DOHH2 (cell line): ENCODE data around the gene C1orf122.

Source experiments
- H3F3A ChIP-seq: fragments of 200-600 bp; sonication (generic), shearing (Covaris generic); 2 replicates; pipeline ENCODE4 v1.6.0; 2016; ENCODE audit warnings: antibody characterized with exemption, mild to moderate bottlenecking; ENCODE audit not compliant: control insufficient read depth, insufficient read depth
- H3K27ac ChIP-seq: fragments of 200-600 bp; sonication (generic); 2 replicates; pipeline ENCODE4 v1.5.1; 2014; ENCODE audit warnings: low read depth, mild to moderate bottlenecking, low read length, moderate library complexity
- H3K27me3 ChIP-seq: fragments of 200-600 bp; sonication (generic); 2 replicates; pipeline ENCODE4 v1.6.1; 2014; ENCODE audit warnings: mild to moderate bottlenecking, low read length, mixed read lengths; ENCODE audit not compliant: control insufficient read depth
- H3K36me3 ChIP-seq: fragments of 200-600 bp; sonication (generic); 2 replicates; pipeline ENCODE4 v1.6.1; 2014; ENCODE audit warnings: mild to moderate bottlenecking, low read length, moderate library complexity, mixed read lengths; ENCODE audit not compliant: control insufficient read depth
- H3K4me1 ChIP-seq: fragments of 200-600 bp; sonication (generic); 2 replicates; pipeline ENCODE4 v1.6.1; 2014; ENCODE audit warnings: mild to moderate bottlenecking, low read length, mixed read lengths; ENCODE audit not compliant: control insufficient read depth
- H3K4me2 ChIP-seq: fragments of 200-600 bp; sonication (generic); 2 replicates; pipeline ENCODE4 v1.6.0; 2014; ENCODE audit warnings: mild to moderate bottlenecking, low read length, moderate library complexity
- H3K4me3 ChIP-seq: fragments of 200-600 bp; sonication (generic); 2 replicates; pipeline ENCODE4 v1.5.1; 2014; ENCODE audit warnings: mild to moderate bottlenecking, low read length, mixed read lengths
- H3K79me2 ChIP-seq: fragments of 200-600 bp; sonication (generic); 2 replicates; pipeline ENCODE4 v1.6.1; 2014; ENCODE audit warnings: mild to moderate bottlenecking, low read length, mixed read lengths; ENCODE audit not compliant: control insufficient read depth
- H3K9me2 ChIP-seq: fragments of 200-600 bp; sonication (generic); replicated peaks from 2 replicates; pipeline ENCODE4 v1.6.1; 2014; ENCODE audit warnings: mild to moderate bottlenecking, low read length, mixed read lengths; ENCODE audit not compliant: control insufficient read depth
- H3K9me3 ChIP-seq: fragments of 200-600 bp; sonication (generic); 2 replicates; pipeline ENCODE4 v1.6.1; 2014; ENCODE audit warnings: antibody characterized with exemption, low read length, mixed read lengths; ENCODE audit not compliant: control insufficient read depth, insufficient read depth
- H4K20me1 ChIP-seq: fragments of 200-600 bp; sonication (generic); 2 replicates; pipeline ENCODE4 v1.6.0; 2014; ENCODE audit warnings: low read depth, mild to moderate bottlenecking, antibody characterized with exemption, low read length, moderate library complexity; ENCODE audit not compliant: control insufficient read depth, insufficient read depth
- CTCF ChIP-seq: fragments of 200-600 bp; sonication (generic); IDR thresholded peaks from one replicate; pipeline ENCODE4 v1.5.1; 2014; ENCODE audit warnings: antibody characterized with exemption, mild to moderate bottlenecking, low read depth, low read length; ENCODE audit not compliant: poor library complexity, severe bottlenecking
- EZH2phosphoT487 ChIP-seq: fragments of 200-600 bp; sonication (generic); IDR thresholded peaks from 2 replicates; pipeline ENCODE4 v1.6.1; 2017; ENCODE audit warnings: borderline replicate concordance, mild to moderate bottlenecking, antibody characterized with exemption, low read length, moderate library complexity, mixed read lengths

The C1orf122 gene

DNA sequence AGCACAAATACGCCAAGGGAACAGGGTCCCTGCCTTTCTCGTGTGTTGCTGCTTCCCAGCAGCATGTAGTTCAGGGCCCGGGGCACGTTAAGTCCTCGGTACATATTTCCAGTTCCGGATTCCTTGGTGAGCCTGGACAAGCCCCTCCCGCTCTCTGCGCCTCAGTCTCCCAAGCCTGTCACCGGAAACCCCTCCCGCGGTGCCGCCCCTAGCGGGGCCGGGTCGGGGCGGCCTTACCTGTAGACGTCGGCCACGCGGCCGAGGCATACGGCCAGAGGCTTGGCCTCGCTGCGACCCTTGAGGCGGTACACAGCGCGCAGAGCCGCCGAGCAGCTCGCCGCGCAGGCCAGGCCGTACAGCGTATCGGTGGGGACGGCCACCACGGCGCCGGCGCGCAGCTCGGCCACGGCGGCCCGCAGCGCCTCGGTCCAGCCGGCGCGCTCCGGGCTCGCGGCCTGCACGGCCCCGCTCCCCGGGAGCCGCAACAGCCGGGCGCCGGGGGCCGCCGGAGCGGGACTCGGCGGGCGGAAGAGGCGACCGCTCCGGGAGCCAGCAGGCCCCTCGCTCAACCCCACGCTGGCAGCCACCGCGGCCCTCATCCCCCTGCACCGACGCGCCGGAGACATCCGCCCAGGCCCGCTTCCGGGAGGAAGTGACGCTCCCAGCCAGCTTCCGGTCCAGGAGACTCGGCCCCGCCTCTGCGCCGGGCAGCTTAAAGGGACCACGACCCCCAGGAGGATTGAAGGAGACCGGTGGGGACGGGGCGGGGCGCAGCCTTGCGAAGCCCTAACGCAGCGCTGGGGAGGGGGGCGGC is at the start of gene C1orf122, which contains the start of gene YRDC:
C1orf122 (plus strand) TSS at position 236 of the 814 bp plus-strand sequence. CDS start 615 bp downstream, outside the sequence.
YRDC (minus strand) TSS at position 654 of the 814 bp plus-strand sequence; CDS start at position 626, 28 bp downstream.
- H3K27ac ChIP-seq = peak within 1 kb of the TSS; percentile 26; the same call in 1 of the 2 replicates
- peaks cover 10% of the 10 kb centered on the region for H4K20me1 ChIP-seq
- no peaks in the 10 kb centered on the region for H3K9me2 ChIP-seq
- H3K36me3 ChIP-seq = peaks cover 65% of the 10 kb centered on the region
- TF ChIP-seq CTCF = no peak
- TF ChIP-seq EZH2phosphoT487 = no peak
- H3K4me3 ChIP-seq = peak within 1 kb of the TSS; percentile 99
- peaks cover 11% of the 10 kb centered on the region; the same call in 1 of the 2 replicates for H3F3A ChIP-seq
- peak within 1 kb of the TSS; percentile 89 for H3K4me2 ChIP-seq
- H3K79me2 ChIP-seq = peaks cover 60% of the 10 kb centered on the region
- no peaks in the 10 kb centered on the region for H3K9me3 ChIP-seq
- peaks cover 27% of the 10 kb centered on the region for H3K4me1 ChIP-seq
- no peaks in the 10 kb centered on the region for H3K27me3 ChIP-seq

DNA sequence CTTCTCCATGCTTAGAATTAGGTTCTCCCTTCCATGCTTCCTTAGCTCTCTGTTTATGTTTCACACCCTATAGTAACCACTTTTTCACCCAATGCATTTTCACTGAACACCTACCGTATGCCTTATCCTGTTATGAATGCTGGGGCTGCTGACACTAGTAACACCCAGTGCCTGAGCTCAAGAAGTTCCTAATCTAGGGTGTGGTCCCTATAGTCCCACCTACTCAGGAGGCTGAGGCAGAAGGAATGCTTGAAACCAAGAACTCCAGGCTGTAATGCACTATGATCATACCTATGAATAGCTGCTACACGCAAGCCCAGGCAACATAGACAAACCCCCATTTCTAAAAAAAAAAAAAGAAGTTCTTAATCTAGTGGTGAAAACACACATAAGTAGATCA is 48.1 kb upstream of the C1orf122 start:
- H3K27ac ChIP-seq = no peak overlapping the region
- no peaks in the 10 kb centered on the region for H3F3A ChIP-seq
- TF ChIP-seq CTCF (no peak), EZH2phosphoT487 (no peak)
- H3K9me3 ChIP-seq = no peaks in the 10 kb centered on the region
- no peaks in the 10 kb centered on the region for H3K36me3 ChIP-seq
- H3K4me2 ChIP-seq = no peak overlapping the region
- peaks cover 32% of the 10 kb centered on the region for H3K27me3 ChIP-seq
- no peak overlapping the region for H3K4me3 ChIP-seq
- no peaks in the 10 kb centered on the region for H3K79me2 ChIP-seq
- no peaks in the 10 kb centered on the region for H4K20me1 ChIP-seq
- no peaks in the 10 kb centered on the region for H3K4me1 ChIP-seq
- H3K9me2 ChIP-seq = no peaks in the 10 kb centered on the region

GRCh38 chr1:37761416-37762095 is 46.0 kb upstream of the C1orf122 start:
- Histone ChIP-seq H4K20me1 (no peaks in the 10 kb centered on the region), H3K36me3 (no peaks in the 10 kb centered on the region), H3K79me2 (no peaks in the 10 kb centered on the region), H3K27ac (no peak overlapping the region), H3K9me3 (no peaks in the 10 kb centered on the region), H3K4me3 (no peak overlapping the region), H3K27me3 (peaks cover 39% of the 10 kb centered on the region), H3K4me2 (no peak overlapping the region), H3F3A (no peaks in the 10 kb centered on the region), H3K9me2 (no peaks in the 10 kb centered on the region), H3K4me1 (peaks cover 7% of the 10 kb centered on the region)
- no peak for TF ChIP-seq CTCF
- no peak for TF ChIP-seq EZH2phosphoT487
